Effector memory CD4-positive, alpha-beta T cell (primary cell): ENCODE results near the gene HCN2.
"Not testable (repeated sequence)": the region's sequence is repeated elsewhere in the genome, so short reads cannot be mapped to it uniquely, and the experiment has no call there.

ENCODE experiments used
- DNase-seq, 3 donors: peaks; one replicate each; pipeline ENCODE4 v3.0.0-alpha.2; 2020
- H3K27ac ChIP-seq: 2 replicates; pipeline ENCODE4 v1.7.0; 2013; ENCODE audit warnings: mild to moderate bottlenecking, low read length, moderate library complexity; ENCODE audit not compliant: insufficient read depth, poor library complexity, severe bottlenecking
- H3K27me3 ChIP-seq: replicated peaks from 2 replicates; pipeline ENCODE4 v1.7.0; 2013; ENCODE audit warnings: mild to moderate bottlenecking, low read length; ENCODE audit not compliant: insufficient read depth, control insufficient read depth, poor library complexity, severe bottlenecking
- H3K36me3 ChIP-seq: 2 replicates; pipeline ENCODE4 v1.7.0; 2013; ENCODE audit warnings: mild to moderate bottlenecking, low read length, moderate library complexity; ENCODE audit not compliant: control insufficient read depth, insufficient read depth
- H3K4me1 ChIP-seq: 2 replicates; pipeline ENCODE4 v1.7.0; 2013; ENCODE audit warnings: low read length, mild to moderate bottlenecking; ENCODE audit not compliant: control insufficient read depth, insufficient read depth, poor library complexity, severe bottlenecking
- H3K4me3 ChIP-seq: 2 replicates; pipeline ENCODE4 v1.7.0; 2013; ENCODE audit warnings: low read length, low read depth, mild to moderate bottlenecking; ENCODE audit not compliant: insufficient read depth, poor library complexity, severe bottlenecking
- H3K9me3 ChIP-seq: 2 replicates; pipeline ENCODE4 v1.7.0; 2013; ENCODE audit warnings: mild to moderate bottlenecking, low read length, moderate library complexity; ENCODE audit not compliant: control insufficient read depth

Gene HCN2

GRCh38 chr19:620166-620862, 30.6 kb downstream of the HCN2 start:
- Histone ChIP-seq H3K4me3 (no peak overlapping the region), H3K36me3 (peaks cover 66% of the 10 kb centered on the region), H3K4me1 (no peaks in the 10 kb centered on the region), H3K27ac (no peak overlapping the region), H3K27me3 (no peaks in the 10 kb centered on the region), H3K9me3 (no peaks in the 10 kb centered on the region)
- no peak for DNase-seq

- peaks cover 69% of the 10 kb centered on the region for H3K36me3 ChIP-seq
- not testable (repeated sequence) for DNase-seq, H3K9me3 ChIP-seq, H3K27ac ChIP-seq, H3K27me3 ChIP-seq, H3K4me3 ChIP-seq, H3K4me1 ChIP-seq
Measured at GRCh38 chr19:621191-621590, 31.5 kb downstream of the HCN2 start.

- DNase-seq: no peak
- Histone ChIP-seq H3K36me3 (peaks cover 69% of the 10 kb centered on the region), H3K4me1 (no peaks in the 10 kb centered on the region), H3K27ac (no peak overlapping the region), H3K27me3 (no peaks in the 10 kb centered on the region), H3K4me3 (no peak overlapping the region), H3K9me3 (no peaks in the 10 kb centered on the region)
Measured at GRCh38 chr19:621819-622218, 32.1 kb downstream of the HCN2 start.

DNA sequence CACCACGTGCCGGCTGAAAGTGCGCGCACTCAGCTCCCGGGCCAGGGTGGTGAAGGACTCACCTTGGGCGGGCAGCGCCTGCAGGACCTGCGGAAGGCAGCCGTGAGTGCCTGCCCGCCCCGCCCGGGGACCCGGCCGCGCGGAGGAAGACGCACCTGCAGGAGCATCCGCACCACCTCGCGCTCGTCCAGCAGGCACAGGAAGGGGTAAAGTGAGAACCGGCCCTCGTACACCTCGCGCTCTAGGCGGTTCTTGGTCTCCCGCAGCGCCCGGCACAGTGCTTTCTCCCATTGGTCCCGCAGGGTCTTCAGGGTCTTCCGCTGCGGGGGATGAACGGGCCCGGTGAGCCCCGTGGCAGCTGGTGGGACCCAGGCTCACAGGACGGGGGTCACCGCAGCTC, 33.0 kb downstream of the HCN2 start:
- no peaks in the 10 kb centered on the region for H3K9me3 ChIP-seq
- H3K4me3 ChIP-seq: no peak overlapping the region
- peaks cover 63% of the 10 kb centered on the region for H3K36me3 ChIP-seq
- no peaks in the 10 kb centered on the region for H3K4me1 ChIP-seq
- H3K27me3 ChIP-seq: no peaks in the 10 kb centered on the region
- no peak overlapping the region for H3K27ac ChIP-seq
- DNase-seq: no peak

GRCh38 chr19:623175-623916, 33.7 kb downstream of the HCN2 start:
- H3K9me3 ChIP-seq: no peaks in the 10 kb centered on the region
- DNase-seq: no peak
- no peak overlapping the region for H3K4me3 ChIP-seq
- peaks cover 58% of the 10 kb centered on the region for H3K36me3 ChIP-seq
- no peaks in the 10 kb centered on the region for H3K4me1 ChIP-seq
- no peak overlapping the region for H3K27ac ChIP-seq
- H3K27me3 ChIP-seq: no peaks in the 10 kb centered on the region

DNA sequence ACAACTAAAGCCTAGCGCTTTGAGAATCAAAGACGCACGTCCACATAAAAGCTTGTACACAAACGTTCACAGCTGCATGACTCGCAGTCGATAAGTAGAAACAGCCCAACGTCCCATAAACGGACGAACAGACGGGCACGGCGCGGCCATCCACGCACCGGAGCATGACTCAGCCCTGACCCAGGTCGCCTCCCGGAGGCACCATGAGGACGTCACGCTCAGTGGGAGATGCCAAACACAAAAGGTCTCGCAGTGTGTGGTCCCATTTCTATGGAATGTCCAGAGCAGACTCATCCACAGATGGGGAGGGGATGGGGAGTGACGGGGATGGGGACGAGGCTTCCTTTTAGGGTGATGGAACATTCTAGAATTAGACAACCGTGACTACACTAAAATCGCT, 34.3 kb downstream of the HCN2 start:
- peaks cover 57% of the 10 kb centered on the region for H3K36me3 ChIP-seq
- H3K4me3 ChIP-seq: no peak overlapping the region
- no peaks in the 10 kb centered on the region for H3K4me1 ChIP-seq
- no peaks in the 10 kb centered on the region for H3K9me3 ChIP-seq
- H3K27ac ChIP-seq: no peak overlapping the region
- DNase-seq: no peak
- H3K27me3 ChIP-seq: no peaks in the 10 kb centered on the region

- Histone ChIP-seq H3K27ac (no peak overlapping the region), H3K36me3 (peaks cover 57% of the 10 kb centered on the region)
Measured at GRCh38 chr19:624433-625109, 34.9 kb downstream of the HCN2 start.

GRCh38 chr19:625257-625656, 35.6 kb downstream of the HCN2 start:
- Histone ChIP-seq H3K27me3 (no peaks in the 10 kb centered on the region), H3K4me3 (no peak overlapping the region), H3K27ac (no peak overlapping the region), H3K9me3 (no peaks in the 10 kb centered on the region), H3K4me1 (no peaks in the 10 kb centered on the region), H3K36me3 (peaks cover 52% of the 10 kb centered on the region)
- DNase-seq: no peak

More at GRCh38 chr19:624433-625109, 34.9 kb downstream of the HCN2 start:
- Histone ChIP-seq H3K9me3 (no peaks in the 10 kb centered on the region), H3K4me3 (no peak overlapping the region), H3K27me3 (no peaks in the 10 kb centered on the region), H3K4me1 (no peaks in the 10 kb centered on the region)
- no peak for DNase-seq

GRCh38 chr19:626566-626965, 36.9 kb downstream of the HCN2 start:
- not testable (repeated sequence) for H3K9me3 ChIP-seq, H3K27me3 ChIP-seq, H3K4me3 ChIP-seq, H3K4me1 ChIP-seq, DNase-seq, H3K27ac ChIP-seq
- H3K36me3 ChIP-seq: peaks cover 47% of the 10 kb centered on the region

- peaks cover 32% of the 10 kb centered on the region for H3K36me3 ChIP-seq
- H3K27ac ChIP-seq: no peak overlapping the region
- H3K27me3 ChIP-seq: no peaks in the 10 kb centered on the region
- no peaks in the 10 kb centered on the region for H3K9me3 ChIP-seq
- H3K4me1 ChIP-seq: peaks cover 6% of the 10 kb centered on the region
- H3K4me3 ChIP-seq: no peak overlapping the region
- no peak for DNase-seq
Measured at GRCh38 chr19:628168-628567, 38.5 kb downstream of the HCN2 start.
